ENCODE data around the gene MINDY2. TPM values are rescaled to one million over a fixed set of nuclear protein-coding genes. Genes with fewer than 3 reads are reported as not detected.
"Not testable (repeated sequence)": the region's sequence is repeated elsewhere in the genome, so short reads cannot be mapped to it uniquely, and the experiment has no call there.

MINDY2 gene
- total RNA-seq, 1 experiment from 2014 or later: 42.3 TPM

- not testable (repeated sequence) for H3K36me3 ChIP-seq; DNase-seq; H3K27me3 ChIP-seq; H3K4me1 ChIP-seq; H3K4me3 ChIP-seq; H3K9me3 ChIP-seq (replicated peaks); H3K27ac ChIP-seq
Measured at GRCh38 chr15:58833681-58834426, 62.8 kb downstream of the MINDY2 start.

- no peaks in the 10 kb centered on the region for H3K27me3 ChIP-seq
Measured at GRCh38 chr15:58839485-58839884, 68.4 kb downstream of the MINDY2 start.

GRCh38 chr15:58840048-58840447, 68.9 kb downstream of the MINDY2 start:
- no peak overlapping the region for H3K4me3 ChIP-seq
- no peak for DNase-seq
- peaks cover 13% of the 10 kb centered on the region for H3K36me3 ChIP-seq
- H3K27ac ChIP-seq: no peak overlapping the region
- H3K9me3 ChIP-seq (replicated peaks): no peaks in the 10 kb centered on the region
- no peaks in the 10 kb centered on the region for H3K4me1 ChIP-seq
- H3K27me3 ChIP-seq: no peaks in the 10 kb centered on the region

More at GRCh38 chr15:58839485-58839884, 68.4 kb downstream of the MINDY2 start:
- H3K4me3 ChIP-seq: no peak overlapping the region
- H3K9me3 ChIP-seq (replicated peaks): no peaks in the 10 kb centered on the region
- H3K4me1 ChIP-seq: no peaks in the 10 kb centered on the region
- peaks cover 13% of the 10 kb centered on the region for H3K36me3 ChIP-seq
- DNase-seq: peak in 1 of 2 experiments; percentile 11
- no peak overlapping the region for H3K27ac ChIP-seq

- Histone ChIP-seq H3K4me3 (no peak overlapping the region), H3K4me1 (no peaks in the 10 kb centered on the region), H3K9me3 (replicated peaks) (no peaks in the 10 kb centered on the region), H3K27ac (no peak overlapping the region), H3K36me3 (peaks cover 21% of the 10 kb centered on the region), H3K27me3 (no peaks in the 10 kb centered on the region)
- DNase-seq: no peak
Measured at GRCh38 chr15:58842713-58843396, 71.8 kb downstream of the MINDY2 start.

GRCh38 chr15:58851205-58851604, 80.1 kb downstream of the MINDY2 start:
- not testable (repeated sequence) for H3K27ac ChIP-seq; H3K9me3 ChIP-seq (replicated peaks); H3K4me3 ChIP-seq; DNase-seq; H3K27me3 ChIP-seq
- H3K36me3 ChIP-seq: peaks cover 44% of the 10 kb centered on the region
- peaks cover 12% of the 10 kb centered on the region for H3K4me1 ChIP-seq

GRCh38 chr15:58852347-58852746, 81.2 kb downstream of the MINDY2 start:
- H3K36me3 ChIP-seq: peaks cover 38% of the 10 kb centered on the region
- H3K27me3 ChIP-seq: no peaks in the 10 kb centered on the region
- peaks cover 15% of the 10 kb centered on the region for H3K4me1 ChIP-seq
- H3K27ac ChIP-seq: no peak overlapping the region
- no peak overlapping the region for H3K4me3 ChIP-seq
- no peaks in the 10 kb centered on the region for H3K9me3 ChIP-seq (replicated peaks)
- no peak for DNase-seq

GRCh38 chr15:58854593-58854992, 83.5 kb downstream of the MINDY2 start:
- Histone ChIP-seq H3K27me3 (no peaks in the 10 kb centered on the region), H3K4me3 (no peak overlapping the region), H3K9me3 (replicated peaks) (no peaks in the 10 kb centered on the region), H3K27ac (no peak overlapping the region), H3K4me1 (peaks cover 15% of the 10 kb centered on the region), H3K36me3 (peaks cover 28% of the 10 kb centered on the region)
- no peak for DNase-seq

- no peak overlapping the region for H3K27ac ChIP-seq
- DNase-seq: peak in 1 of 2 experiments; percentile 44
Measured at GRCh38 chr15:58856086-58856485, 85.0 kb downstream of the MINDY2 start.

GRCh38 chr15:58856621-58857020, 85.5 kb downstream of the MINDY2 start:
- H3K27me3 ChIP-seq; H3K9me3 ChIP-seq (replicated peaks); H3K4me3 ChIP-seq; H3K27ac ChIP-seq; DNase-seq: not testable (repeated sequence)
- Histone ChIP-seq H3K36me3 (peaks cover 26% of the 10 kb centered on the region), H3K4me1 (peaks cover 15% of the 10 kb centered on the region)

More at GRCh38 chr15:58856086-58856485, 85.0 kb downstream of the MINDY2 start:
- Histone ChIP-seq H3K4me1 (peaks cover 15% of the 10 kb centered on the region), H3K36me3 (peaks cover 28% of the 10 kb centered on the region), H3K9me3 (replicated peaks) (no peaks in the 10 kb centered on the region), H3K4me3 (no peak overlapping the region), H3K27me3 (no peaks in the 10 kb centered on the region)

GRCh38 chr15:58862326-58862725, 91.2 kb downstream of the MINDY2 start:
- Histone ChIP-seq H3K36me3 (no peaks in the 10 kb centered on the region), H3K4me1 (peaks cover 7% of the 10 kb centered on the region; the same call in 1 of the 2 replicates), H3K4me3 (no peak overlapping the region), H3K9me3 (replicated peaks) (no peaks in the 10 kb centered on the region), H3K27me3 (no peaks in the 10 kb centered on the region), H3K27ac (no peak overlapping the region)
- no peak for DNase-seq

GRCh38 chr15:58864602-58865424, 93.7 kb downstream of the MINDY2 start:
- no peaks in the 10 kb centered on the region for H3K9me3 ChIP-seq (replicated peaks)
- peaks cover 7% of the 10 kb centered on the region; the same call in 1 of the 2 replicates for H3K4me1 ChIP-seq
- no peak overlapping the region for H3K4me3 ChIP-seq
- no peaks in the 10 kb centered on the region for H3K27me3 ChIP-seq
- no peak overlapping the region for H3K27ac ChIP-seq
- no peak for DNase-seq
- no peaks in the 10 kb centered on the region for H3K36me3 ChIP-seq

GRCh38 chr15:58865425-58865880, 94.4 kb downstream of the MINDY2 start:
- DNase-seq: no peak
- no peaks in the 10 kb centered on the region for H3K36me3 ChIP-seq
- H3K9me3 ChIP-seq (replicated peaks): no peaks in the 10 kb centered on the region
- H3K27me3 ChIP-seq: no peaks in the 10 kb centered on the region
- H3K4me3 ChIP-seq: no peak overlapping the region
- peaks cover 7% of the 10 kb centered on the region; the same call in 1 of the 2 replicates for H3K4me1 ChIP-seq
- no peak overlapping the region for H3K27ac ChIP-seq

- Histone ChIP-seq H3K4me1 (no peaks in the 10 kb centered on the region), H3K36me3 (no peaks in the 10 kb centered on the region), H3K9me3 (replicated peaks) (no peaks in the 10 kb centered on the region), H3K4me3 (no peak overlapping the region), H3K27ac (no peak overlapping the region), H3K27me3 (no peaks in the 10 kb centered on the region)
- DNase-seq: no peak
Measured at GRCh38 chr15:58867926-58868325, 96.8 kb downstream of the MINDY2 start.

- DNase-seq: no peak
- no peaks in the 10 kb centered on the region for H3K4me1 ChIP-seq
- H3K9me3 ChIP-seq (replicated peaks): no peaks in the 10 kb centered on the region
- H3K4me3 ChIP-seq: no peak overlapping the region
- H3K27me3 ChIP-seq: no peaks in the 10 kb centered on the region
- no peak overlapping the region for H3K27ac ChIP-seq
- no peaks in the 10 kb centered on the region for H3K36me3 ChIP-seq
Measured at GRCh38 chr15:58870451-58870850, 99.3 kb downstream of the MINDY2 start.

GRCh38 chr15:58873267-58873666, 102.2 kb downstream of the MINDY2 start:
- no peak overlapping the region for H3K27ac ChIP-seq
- H3K4me1 ChIP-seq: no peaks in the 10 kb centered on the region
- DNase-seq: no peak
- H3K4me3 ChIP-seq: no peak overlapping the region
- no peaks in the 10 kb centered on the region for H3K27me3 ChIP-seq
- H3K36me3 ChIP-seq: peaks cover 19% of the 10 kb centered on the region
- H3K9me3 ChIP-seq (replicated peaks): no peaks in the 10 kb centered on the region
